ENCODE data around the gene SCGN.

SCGN gene

DNA sequence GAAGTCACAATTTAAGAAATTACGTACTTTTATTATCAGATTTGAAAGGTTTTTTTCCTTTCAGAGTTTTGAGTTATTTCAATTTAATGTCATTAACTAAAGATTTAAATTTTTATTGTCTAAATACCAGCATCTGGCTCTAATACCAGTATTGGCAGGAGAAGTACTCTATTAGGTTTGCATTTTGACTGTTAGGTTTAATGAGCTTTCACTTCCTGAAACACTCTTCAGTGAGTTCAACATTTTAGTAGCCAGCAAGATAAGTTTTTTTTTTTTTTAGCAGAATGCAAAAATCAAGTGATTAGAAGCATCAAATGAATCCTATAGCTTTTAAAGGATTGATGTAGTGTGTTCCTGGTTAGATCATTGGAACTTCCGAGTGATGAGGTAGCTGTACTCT is 34.0 kb upstream of the SCGN start:
- H3K27me3 ChIP-seq (ENCODE audit: control insufficient read depth, insufficient read depth, low read length) = no peaks in the 10 kb centered on the region

DNA sequence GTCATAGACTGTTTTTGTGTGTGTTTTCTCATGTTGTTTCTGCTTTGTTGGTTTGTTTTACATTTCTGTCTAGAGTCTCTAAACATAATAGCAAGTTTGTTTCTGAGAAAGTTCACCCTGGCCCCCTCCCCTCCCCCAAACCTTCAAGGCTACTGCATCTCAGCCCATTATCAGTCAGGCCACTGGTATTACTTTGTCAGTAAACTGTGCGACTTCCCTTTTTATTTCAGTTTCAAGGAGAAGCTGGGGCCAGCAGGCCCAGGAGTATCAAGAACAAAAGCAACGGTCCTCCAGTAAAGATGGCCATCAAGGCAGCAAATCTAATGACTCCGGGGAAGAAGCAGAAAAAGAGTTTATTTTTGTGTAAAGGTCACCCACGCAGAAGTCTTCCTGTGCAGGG is 32.8 kb upstream of the SCGN start:
- Histone ChIP-seq H3K4me1 (no peaks in the 10 kb centered on the region), H3K79me2 (no peaks in the 10 kb centered on the region), H3K4me2 (ENCODE audit: low read length) (no peak overlapping the region), H3K27ac (no peak overlapping the region), H3K36me3 (ENCODE audit: control insufficient read depth, insufficient read depth, low read length) (no peaks in the 10 kb centered on the region), H3K9me3 (ENCODE audit: control insufficient read depth, low read length) (no peaks in the 10 kb centered on the region), H3K9ac (no peak overlapping the region), H3K4me3 (ENCODE audit: low read depth, low read length) (no peak overlapping the region), H2AFZ (no peak overlapping the region), H3K27me3 (ENCODE audit: control insufficient read depth, insufficient read depth, low read length) (no peaks in the 10 kb centered on the region)
- TF ChIP-seq, protein P1, sequence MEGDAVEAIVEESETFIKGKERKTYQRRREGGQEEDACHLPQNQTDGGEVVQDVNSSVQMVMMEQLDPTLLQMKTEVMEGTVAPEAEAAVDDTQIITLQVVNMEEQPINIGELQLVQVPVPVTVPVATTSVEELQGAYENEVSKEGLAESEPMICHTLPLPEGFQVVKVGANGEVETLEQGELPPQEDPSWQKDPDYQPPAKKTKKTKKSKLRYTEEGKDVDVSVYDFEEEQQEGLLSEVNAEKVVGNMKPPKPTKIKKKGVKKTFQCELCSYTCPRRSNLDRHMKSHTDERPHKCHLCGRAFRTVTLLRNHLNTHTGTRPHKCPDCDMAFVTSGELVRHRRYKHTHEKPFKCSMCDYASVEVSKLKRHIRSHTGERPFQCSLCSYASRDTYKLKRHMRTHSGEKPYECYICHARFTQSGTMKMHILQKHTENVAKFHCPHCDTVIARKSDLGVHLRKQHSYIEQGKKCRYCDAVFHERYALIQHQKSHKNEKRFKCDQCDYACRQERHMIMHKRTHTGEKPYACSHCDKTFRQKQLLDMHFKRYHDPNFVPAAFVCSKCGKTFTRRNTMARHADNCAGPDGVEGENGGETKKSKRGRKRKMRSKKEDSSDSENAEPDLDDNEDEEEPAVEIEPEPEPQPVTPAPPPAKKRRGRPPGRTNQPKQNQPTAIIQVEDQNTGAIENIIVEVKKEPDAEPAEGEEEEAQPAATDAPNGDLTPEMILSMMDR (IDR thresholded peaks at IDR 0.05) = no peak

More for the DNA sequence above, 34.0 kb upstream of the SCGN start:
- Histone ChIP-seq H3K4me1 (no peaks in the 10 kb centered on the region), H3K27ac (no peak overlapping the region), H3K9me3 (ENCODE audit: control insufficient read depth, low read length) (no peaks in the 10 kb centered on the region), H3K36me3 (ENCODE audit: control insufficient read depth, insufficient read depth, low read length) (no peaks in the 10 kb centered on the region), H3K4me2 (ENCODE audit: low read length) (no peak overlapping the region), H2AFZ (no peak overlapping the region), H3K4me3 (ENCODE audit: low read depth, low read length) (no peak overlapping the region), H3K79me2 (no peaks in the 10 kb centered on the region), H3K9ac (no peak overlapping the region)
- TF ChIP-seq, protein P1 (IDR thresholded peaks at IDR 0.05) = no peak

DNA sequence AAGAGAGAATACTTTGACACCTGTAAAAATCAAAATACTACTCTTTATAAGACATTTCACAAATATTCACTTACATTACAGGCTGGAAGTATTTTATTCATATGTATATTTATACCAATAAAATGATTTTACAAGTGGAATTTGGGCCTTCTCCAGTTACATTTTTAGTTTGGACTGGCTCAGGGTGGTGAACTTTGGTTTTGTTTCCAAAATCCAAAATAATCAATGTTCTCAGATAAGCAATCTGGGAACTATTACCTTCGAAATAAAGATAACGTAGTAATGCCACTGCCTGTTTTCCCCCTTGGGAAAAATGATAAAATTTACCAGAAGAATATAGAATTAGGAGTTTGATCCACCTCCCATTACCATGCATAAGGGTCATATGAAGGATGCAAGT is 31.6 kb upstream of the SCGN start:
- H3K4me1 ChIP-seq = no peaks in the 10 kb centered on the region
- H3K9ac ChIP-seq = no peak overlapping the region
- H3K27ac ChIP-seq = no peak overlapping the region
- TF ChIP-seq, protein P1 (IDR thresholded peaks at IDR 0.05) = no peak
- no peaks in the 10 kb centered on the region for H3K9me3 ChIP-seq (ENCODE audit: control insufficient read depth, low read length)
- no peaks in the 10 kb centered on the region for H3K27me3 ChIP-seq (ENCODE audit: control insufficient read depth, insufficient read depth, low read length)
- H3K36me3 ChIP-seq (ENCODE audit: control insufficient read depth, insufficient read depth, low read length) = no peaks in the 10 kb centered on the region
- no peaks in the 10 kb centered on the region for H3K79me2 ChIP-seq
- H2AFZ ChIP-seq = no peak overlapping the region
- H3K4me3 ChIP-seq (ENCODE audit: low read depth, low read length) = no peak overlapping the region
- H3K4me2 ChIP-seq (ENCODE audit: low read length) = no peak overlapping the region

DNA sequence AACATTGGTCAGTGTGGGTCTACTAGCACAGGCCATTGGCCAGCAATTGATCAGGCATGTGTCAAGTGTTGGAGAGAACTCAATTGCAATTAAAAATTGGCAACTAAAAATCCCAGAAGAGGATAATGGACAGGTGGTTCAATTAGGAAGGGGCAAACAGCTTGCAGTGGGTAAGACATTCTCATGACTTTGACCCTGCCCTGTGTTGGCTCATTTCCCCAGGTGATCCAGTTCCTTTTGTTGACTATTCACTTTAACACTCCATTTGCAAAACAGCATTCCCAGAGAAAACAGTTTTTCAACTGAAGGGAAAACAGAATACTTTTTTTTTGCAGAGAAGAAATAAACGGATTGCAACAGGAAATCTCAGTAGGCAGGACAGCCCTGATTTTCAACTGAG is 28.9 kb upstream of the SCGN start:
- no peaks in the 10 kb centered on the region for H3K27me3 ChIP-seq (ENCODE audit: control insufficient read depth, insufficient read depth, low read length)
- H3K27ac ChIP-seq = no peak overlapping the region
- no peaks in the 10 kb centered on the region for H3K9me3 ChIP-seq (ENCODE audit: control insufficient read depth, low read length)
- no peak overlapping the region for H3K4me3 ChIP-seq (ENCODE audit: low read depth, low read length)
- no peak overlapping the region for H3K9ac ChIP-seq
- H3K4me1 ChIP-seq = no peaks in the 10 kb centered on the region
- no peaks in the 10 kb centered on the region for H3K79me2 ChIP-seq
- no peak overlapping the region for H3K4me2 ChIP-seq (ENCODE audit: low read length)
- H2AFZ ChIP-seq = no peak overlapping the region
- no peaks in the 10 kb centered on the region for H3K36me3 ChIP-seq (ENCODE audit: control insufficient read depth, insufficient read depth, low read length)
- TF ChIP-seq, protein P1 (IDR thresholded peaks at IDR 0.05) = no peak

DNA sequence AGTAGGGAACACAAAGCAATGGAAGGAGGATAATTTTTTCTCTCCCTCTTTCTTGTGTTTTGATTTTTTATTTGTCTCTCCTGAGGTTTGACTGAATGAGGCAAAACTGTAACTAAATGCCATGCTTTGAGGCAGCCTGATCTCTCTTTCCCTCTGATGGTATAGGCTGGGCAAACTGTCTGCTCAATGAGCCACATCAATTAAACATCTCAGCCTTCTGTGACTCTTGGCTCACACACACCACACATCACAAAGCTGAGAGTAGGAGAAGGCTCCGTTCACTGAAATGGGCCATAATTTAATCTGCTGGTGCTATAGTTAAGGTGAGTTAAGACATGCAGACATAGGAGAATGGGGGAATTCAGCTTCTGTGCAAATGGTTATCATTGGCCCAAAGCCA is 28.1 kb upstream of the SCGN start:
- Histone ChIP-seq H3K4me3 (ENCODE audit: low read depth, low read length) (no peak overlapping the region), H3K36me3 (ENCODE audit: control insufficient read depth, insufficient read depth, low read length) (no peaks in the 10 kb centered on the region), H2AFZ (no peak overlapping the region), H3K9me3 (ENCODE audit: control insufficient read depth, low read length) (no peaks in the 10 kb centered on the region), H3K27ac (no peak overlapping the region), H3K9ac (no peak overlapping the region), H3K4me2 (ENCODE audit: low read length) (no peak overlapping the region), H3K4me1 (no peaks in the 10 kb centered on the region), H3K79me2 (no peaks in the 10 kb centered on the region), H3K27me3 (ENCODE audit: control insufficient read depth, insufficient read depth, low read length) (no peaks in the 10 kb centered on the region)
- TF ChIP-seq, protein P1 (IDR thresholded peaks at IDR 0.05) = no peak

Measured in parathyroid adenoma (tissue), 2 donors.